ENCODE results near the gene HTR3D.
"Not testable (repeated sequence)": the region's sequence is repeated elsewhere in the genome, so short reads cannot be mapped to it uniquely, and the experiment has no call there.

The HTR3D gene

GRCh38 chr3:184031187-184031792, at the start of gene HTR3D:
HTR3D (plus strand) TSS chr3:184031742; CDS start chr3:184031742, 0 bp downstream.
- DNase-seq, result no peak

GRCh38 chr3:183981990-183982644, 49.4 kb upstream of the HTR3D start:
- no peak for DNase-seq

GRCh38 chr3:183984127-183984740, 47.3 kb upstream of the HTR3D start:
- DNase-seq, result no peak

GRCh38 chr3:183984749-183985729, 46.5 kb upstream of the HTR3D start:
- DNase-seq, result no peak

GRCh38 chr3:183987000-183987600, 44.4 kb upstream of the HTR3D start:
- DNase-seq, result no peak

- DNase-seq, result no peak
Measured at GRCh38 chr3:183988216-183988790, 43.2 kb upstream of the HTR3D start.

- DNase-seq, result no peak
Measured at GRCh38 chr3:183991403-183991802, 40.1 kb upstream of the HTR3D start.

GRCh38 chr3:184001761-184002160, 29.8 kb upstream of the HTR3D start:
- no peak for DNase-seq

- no peak for DNase-seq
Measured at GRCh38 chr3:184002469-184002868, 29.1 kb upstream of the HTR3D start.

- DNase-seq, result no peak
Measured at GRCh38 chr3:184003187-184003967, 28.2 kb upstream of the HTR3D start.

- no peak for DNase-seq
Measured at GRCh38 chr3:184004476-184004875, 27.1 kb upstream of the HTR3D start.

GRCh38 chr3:184005941-184006507, 25.5 kb upstream of the HTR3D start:
- DNase-seq, result peak; percentile 61 to 86

- DNase-seq, result not testable (repeated sequence)
Measured at GRCh38 chr3:184007143-184007813, 24.3 kb upstream of the HTR3D start.

- DNase-seq, result no peak
Measured at GRCh38 chr3:184008161-184008560, 23.4 kb upstream of the HTR3D start.

GRCh38 chr3:184011230-184011876, 20.2 kb upstream of the HTR3D start:
- no peak for DNase-seq

GRCh38 chr3:184011937-184012889, 19.3 kb upstream of the HTR3D start:
- DNase-seq, result no peak

- no peak for DNase-seq
Measured at GRCh38 chr3:184015381-184016019, 16.0 kb upstream of the HTR3D start.

GRCh38 chr3:184016169-184016570, 15.4 kb upstream of the HTR3D start:
- no peak for DNase-seq
